T-helper 1 cell treated with Interleukin-12 subunit alpha and Interleukin-12 subunit beta and Interleukin-4 antibody, amounts not matched to agents 30 ng/mL and 1 ng/mL, for 36 hours (primary cell): ENCODE data around the gene TDRD3. TPM values are rescaled to one million over a fixed set of nuclear protein-coding genes. Genes with fewer than 3 reads are reported as not detected.
"Not testable (repeated sequence)": the region's sequence is repeated elsewhere in the genome, so short reads cannot be mapped to it uniquely, and the experiment has no call there.

Experiments
- intact Hi-C: fragments of 100-400 bp; cut with micrococcal nuclease; formaldehyde crosslinking; loops from one replicate; pipeline ENCODE4 v1.15.1; 2024
- total RNA-seq: library from RNA; stranded (reverse); gene quantifications from 2 replicates; pipeline ENCODE4 v1.2.3, GENCODE V29; 2022

TDRD3 gene
- 18.3 and 22.6 TPM in 2 replicates for total RNA-seq

DNA sequence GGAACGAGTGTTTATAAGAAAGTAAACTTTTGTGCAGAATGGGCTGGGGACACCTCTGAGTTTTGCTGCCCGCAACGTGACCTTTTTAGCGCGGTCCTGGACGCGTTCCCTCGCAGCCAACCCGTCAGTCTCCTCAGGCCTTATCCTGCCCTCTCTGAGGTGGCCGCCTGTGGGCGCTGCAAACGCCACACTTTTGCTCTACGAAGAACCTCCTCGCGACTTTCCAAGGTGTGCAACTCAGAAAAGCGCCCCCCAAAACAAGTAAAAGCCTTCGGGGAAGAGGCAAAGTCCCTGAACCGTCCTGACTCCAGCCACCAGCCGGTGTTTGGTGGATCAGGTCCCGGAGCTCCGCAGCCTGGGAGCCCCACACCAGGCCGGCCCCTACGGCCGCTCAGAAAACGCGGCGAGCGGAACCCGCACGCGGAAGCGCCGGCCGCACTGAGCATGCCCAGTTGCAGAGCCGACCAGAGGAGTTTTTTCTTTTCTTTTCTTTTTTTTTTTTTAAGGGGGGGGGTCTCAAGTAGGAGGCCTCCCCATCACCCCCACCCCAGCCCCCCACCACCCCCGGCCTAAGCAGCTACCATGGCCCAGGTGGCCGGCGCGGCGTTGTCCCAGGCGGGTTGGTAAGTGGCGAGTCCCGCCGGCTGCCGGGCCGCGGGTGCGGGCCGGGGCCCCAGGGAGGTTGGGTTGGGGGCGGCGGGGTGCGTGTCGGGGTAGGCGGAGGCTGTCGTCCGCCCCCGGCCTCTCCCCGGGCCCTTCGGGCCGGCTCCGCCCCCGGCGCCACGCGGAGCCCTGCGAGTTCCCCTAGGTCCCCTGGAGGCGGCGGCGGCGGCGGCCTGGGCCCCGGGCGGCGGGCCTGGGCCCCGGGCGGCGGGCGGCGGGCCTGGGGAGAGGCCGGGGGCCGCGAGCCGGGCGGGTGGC is at the start of gene TDRD3:
Gene TDRD3, plus strand, starts transcription at position 438 of the 921 bp plus-strand sequence. Its CDS starts 145 bp downstream, at position 583.
- intact Hi-C loops, result loop anchor here (1.0 to 2.0 kb wide), 4 partner anchors 34 to 1006 kb away; no protein-coding TSS in a partner anchor

DNA sequence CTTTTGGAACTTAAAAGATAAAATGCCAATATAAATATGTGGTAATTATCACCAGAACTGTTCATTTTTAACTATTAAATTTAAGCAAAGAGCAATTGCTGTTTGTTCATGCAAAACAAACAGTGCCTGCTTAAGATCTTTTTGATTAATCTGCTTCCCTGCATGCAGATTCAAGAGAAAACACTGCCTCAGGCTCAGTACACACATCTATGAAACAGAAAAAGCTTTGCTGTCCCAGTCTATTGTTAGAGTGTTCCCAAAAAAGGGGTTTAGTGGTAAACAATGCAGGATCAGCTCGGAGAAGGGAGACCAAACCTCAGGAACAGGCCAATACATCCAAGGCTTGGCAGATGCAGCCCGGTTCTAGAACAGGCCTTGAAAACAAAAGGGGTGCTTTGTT is 49.3 kb upstream of the TDRD3 start:
- intact Hi-C loops, result no loop called here

DNA sequence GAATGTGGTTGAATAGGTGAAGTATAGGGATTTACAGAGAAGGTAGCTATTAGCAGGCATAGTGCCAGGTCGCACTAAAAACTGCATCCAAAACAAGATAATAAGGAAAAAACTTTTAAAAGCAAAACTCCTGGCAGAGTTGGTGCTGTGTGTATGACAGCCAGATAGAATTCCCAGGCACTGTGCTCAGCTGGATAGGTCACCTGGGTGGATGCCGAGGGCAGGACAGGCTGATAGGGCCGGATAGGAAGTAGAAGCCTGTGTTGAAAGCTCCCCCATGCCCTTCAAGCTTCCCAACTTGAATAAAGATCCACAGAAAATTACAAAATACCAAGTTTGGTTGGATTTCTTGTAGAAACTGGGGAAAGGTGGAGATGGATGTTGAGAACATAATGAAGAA is 48.9 kb upstream of the TDRD3 start:
- intact Hi-C loops, result no loop called here

DNA sequence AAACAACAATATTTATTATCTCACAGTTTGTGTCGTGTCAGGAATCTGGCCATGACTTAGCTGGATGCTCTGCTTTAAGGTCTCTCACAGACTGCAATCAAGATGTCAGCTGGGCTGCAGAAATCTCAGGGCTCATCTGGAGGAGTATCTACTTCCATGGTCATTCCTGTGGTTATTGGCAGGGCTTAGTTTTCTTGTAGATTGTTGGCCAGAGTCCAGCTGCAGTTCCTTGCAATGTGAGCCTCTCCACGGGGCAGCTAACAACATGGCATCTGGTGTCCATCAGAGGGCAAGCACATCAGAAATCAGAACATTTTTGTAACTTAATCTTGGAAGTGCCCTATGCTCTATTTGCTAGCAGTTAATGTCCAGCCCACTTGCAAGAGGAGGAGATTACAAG is 45.7 kb upstream of the TDRD3 start:
- intact Hi-C loops, result no loop called here

DNA sequence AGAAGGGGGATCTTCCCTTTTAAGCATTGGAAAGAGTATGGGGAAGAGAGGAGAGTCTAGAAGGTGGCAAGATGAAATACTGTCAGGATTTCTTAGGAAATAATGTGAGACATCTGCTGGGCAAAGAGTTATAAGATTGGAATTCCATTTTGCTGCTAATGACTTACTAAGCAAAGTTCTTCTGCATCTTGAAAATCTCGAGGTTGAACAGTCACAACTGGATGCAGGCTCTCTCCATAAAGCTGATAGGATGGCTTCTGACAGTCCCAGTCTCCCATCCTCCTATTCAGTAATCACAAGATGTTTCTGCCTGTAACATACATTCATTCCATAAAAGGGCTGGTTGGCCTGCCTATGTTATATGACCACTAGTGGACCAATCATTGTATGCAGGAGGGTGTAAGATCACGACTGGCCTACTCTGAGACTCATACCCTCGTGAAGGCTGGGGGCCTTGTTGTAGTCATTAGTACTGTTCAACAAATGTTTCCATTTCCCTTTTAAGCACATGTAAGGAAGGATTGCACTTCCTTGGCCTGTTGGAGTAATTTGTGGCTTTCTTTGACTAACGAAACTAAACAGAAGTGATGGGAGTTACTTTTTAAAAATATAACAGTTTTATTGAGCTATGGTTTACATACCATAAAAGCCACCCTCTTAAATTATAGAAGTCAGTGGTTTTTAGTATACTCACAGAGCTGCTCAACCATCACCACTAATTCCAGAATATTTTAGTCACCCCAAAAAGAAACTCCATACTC is 45.0 kb upstream of the TDRD3 start:
- intact Hi-C loops, result no loop called here

DNA sequence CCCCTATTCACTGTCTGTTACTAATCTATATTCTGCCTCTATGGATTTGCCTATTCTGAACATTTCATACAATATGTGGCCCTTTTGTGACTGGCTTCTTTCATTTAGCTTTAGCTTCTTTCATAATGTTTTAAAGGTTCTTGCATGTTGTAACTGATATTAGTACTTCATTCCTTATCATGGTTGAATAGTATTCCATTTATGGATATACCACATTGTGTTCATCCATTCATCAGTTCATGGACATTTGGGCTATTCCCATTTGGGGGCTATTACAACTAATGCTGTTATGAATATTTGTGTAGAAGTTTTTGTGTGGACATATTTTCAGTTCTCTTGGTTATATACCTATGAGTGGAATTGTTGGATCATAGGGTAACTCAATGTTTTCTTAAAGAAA is 44.4 kb upstream of the TDRD3 start:
- intact Hi-C loops, result no loop called here

DNA sequence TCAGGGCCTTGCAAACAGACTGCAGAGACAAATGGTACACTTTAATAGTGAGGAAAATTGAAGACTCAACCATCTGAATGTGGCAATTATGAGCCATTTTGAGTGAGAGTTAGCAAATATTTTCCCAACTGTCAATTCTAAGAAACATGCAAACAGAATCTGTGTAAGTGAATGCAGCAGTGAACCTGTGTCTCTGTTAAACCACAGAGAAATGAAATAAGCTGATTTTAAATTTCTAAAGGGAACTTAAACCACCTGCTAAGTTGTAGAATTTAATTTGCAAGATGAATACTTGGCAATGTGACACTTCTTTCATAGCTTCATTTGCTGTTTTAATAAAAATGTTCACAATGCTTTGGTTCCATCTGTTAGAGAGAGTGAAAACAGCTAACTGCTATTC is 42.0 kb upstream of the TDRD3 start:
- intact Hi-C loops, result no loop called here

DNA sequence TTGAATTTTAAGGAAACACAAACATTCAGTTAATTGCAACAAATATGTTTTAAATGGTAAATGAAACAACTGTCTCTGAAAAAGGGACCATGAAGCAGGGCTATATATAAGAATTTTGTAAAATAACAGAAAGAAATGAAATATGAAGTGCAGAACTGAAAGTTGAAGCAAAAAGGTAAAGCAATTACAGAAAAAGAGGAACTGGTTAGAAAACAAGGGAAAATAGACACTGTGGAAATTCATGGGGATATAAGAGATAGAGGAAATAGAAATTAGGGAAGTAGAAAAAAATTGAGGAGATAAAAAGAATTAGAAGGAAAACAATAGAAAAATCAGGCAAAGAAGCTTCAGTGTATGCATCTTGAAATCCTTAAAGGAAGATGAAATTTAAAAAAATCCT is 40.0 kb upstream of the TDRD3 start:
- intact Hi-C loops, result no loop called here

DNA sequence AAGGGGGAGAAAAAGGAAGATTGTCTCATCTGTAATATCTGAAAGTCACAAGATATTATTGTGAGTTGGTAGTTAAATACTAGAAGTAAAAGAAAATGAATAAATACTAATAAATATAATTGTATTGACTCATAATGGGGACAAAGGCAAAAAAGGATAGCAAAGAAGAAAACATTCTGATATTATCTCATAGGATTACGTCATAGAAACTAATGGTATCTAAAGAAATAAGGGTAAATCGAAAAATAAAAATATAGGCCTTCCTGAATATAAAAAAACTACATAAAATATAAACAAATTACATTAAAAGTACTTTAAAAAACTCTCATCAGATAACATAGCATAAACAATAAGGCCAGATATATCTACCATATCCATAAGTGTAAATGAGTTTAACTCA is 38.6 kb upstream of the TDRD3 start:
- intact Hi-C loops, result no loop called here

DNA sequence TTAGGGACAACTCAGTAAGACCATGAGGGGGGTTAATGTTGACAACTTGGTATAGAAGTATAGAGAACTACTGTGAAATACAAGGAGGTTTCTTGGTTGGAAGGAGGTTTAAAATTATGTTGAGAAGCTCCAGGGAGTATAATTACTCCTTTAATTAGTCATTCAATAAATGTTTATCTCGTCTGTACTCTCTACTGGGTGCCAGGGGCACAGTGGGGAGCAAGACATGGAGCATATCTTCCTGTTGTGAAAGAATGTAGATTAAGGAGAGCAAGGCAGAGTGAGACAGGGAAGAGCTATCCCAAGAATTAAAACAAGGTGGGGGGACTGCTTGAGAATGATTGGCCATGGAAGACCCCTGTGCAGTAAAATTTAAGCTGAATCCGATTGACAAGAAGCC is 33.7 kb upstream of the TDRD3 start:
- intact Hi-C loops, result no loop called here

DNA sequence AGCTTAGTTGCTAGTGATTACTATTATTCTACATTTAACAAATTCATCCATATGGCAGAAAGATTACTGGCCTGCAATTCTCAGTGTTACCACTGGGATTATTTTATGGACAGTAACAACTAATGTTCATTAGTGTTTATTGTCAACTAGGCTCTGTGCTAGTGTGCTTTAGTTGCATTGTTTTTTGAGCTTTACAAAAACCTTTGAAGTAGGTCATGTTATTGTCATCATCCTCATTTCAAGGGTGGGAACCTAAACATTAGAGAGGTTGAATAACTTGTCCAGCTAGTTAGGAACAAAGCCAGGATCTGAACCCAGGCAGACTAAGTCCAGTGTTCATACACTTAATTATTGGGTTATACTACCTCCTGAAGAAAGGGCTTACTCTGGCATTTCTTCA is 27.8 kb upstream of the TDRD3 start:
- intact Hi-C loops, result no loop called here

DNA sequence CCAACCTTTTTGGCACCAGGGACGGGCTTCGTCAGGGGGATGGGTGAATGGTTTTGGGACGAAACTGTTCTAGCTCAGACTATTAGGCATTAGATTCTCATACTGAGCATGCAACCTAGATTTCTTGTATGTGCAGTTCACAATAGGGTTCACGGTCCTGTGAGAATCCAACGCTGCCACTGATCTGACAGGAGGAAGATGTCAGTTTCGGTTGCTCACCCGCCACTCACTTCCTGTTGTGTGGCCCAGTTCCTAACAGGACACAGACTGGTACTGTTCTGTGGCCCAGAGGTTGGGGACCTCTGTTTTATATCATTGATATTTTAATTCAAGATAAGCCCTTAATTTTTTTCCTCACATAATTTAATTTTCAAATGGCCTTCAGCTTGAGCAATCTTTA is 26.7 kb upstream of the TDRD3 start:
- intact Hi-C loops, result no loop called here

DNA sequence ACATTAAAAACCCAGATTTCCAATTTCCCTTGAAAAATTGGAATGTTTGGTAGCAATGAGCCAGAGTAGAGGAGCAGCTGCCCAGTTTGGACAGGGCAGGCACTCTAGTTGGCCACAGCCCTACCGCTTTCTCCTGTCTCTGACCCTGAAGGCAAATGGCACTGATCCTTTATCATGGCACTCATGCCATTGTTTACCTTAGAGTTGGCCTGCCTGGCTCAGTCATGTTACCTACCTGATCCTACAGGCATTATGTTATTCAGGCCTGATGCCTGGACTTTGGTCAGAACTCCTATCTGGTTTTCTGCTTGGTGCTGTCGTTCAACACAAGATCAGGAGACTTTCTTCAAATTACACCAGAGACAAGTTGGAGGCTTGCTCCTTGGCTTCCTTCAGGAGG is 24.9 kb upstream of the TDRD3 start:
- intact Hi-C loops, result no loop called here

DNA sequence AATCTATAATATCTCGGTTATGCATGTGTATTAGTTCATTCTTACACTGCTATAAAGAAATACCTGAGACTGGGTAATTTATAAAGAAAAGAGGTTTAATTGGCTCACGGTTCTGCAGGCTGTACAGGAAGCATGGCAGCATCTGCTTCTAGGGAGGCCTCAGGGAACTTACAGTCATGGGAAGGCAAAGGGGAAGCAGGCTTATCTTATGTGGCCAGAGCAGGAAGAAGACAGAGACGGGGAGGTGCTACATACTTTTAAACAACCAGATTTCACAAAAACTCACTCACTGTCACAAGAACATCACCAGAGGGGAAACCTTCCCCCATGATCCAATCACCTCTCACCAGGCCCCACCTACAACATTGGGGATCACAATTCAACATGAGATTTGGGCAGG is 17.7 kb upstream of the TDRD3 start:
- intact Hi-C loops, result not testable (repeated sequence)

DNA sequence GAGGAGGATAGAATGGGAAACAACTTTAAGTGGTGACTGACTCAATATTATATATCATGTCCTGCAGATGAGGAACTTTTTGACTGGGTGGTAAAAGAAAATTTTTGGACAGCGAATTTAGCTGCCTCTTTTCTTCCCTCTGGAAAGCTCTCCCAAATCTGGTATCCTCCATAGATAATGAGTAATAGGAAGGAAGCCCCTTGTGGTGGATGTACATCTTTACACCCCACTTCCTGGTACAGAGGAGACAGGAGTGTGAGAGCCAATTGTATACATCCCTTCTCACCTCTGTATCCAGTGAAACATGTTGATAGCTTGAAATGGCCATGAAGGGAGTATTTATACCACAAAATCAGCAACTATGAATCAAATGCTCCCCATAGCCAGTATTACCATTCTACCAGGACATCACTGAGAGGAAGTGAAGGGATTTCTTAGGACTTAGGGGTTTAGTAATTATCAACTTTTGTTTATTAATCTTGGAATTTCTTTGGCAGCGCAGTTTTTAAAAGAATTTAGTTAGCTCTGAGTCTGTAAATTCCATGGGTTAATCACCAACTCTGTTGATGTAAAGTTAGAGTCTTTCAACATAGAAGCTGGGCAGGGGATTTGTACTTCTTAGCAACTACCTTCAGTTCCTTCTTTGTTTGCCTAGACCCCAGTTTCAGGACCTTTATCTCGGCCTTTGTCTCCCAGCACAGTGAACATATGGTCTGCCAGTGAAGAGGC is 17.0 kb upstream of the TDRD3 start:
- intact Hi-C loops, result no loop called here

DNA sequence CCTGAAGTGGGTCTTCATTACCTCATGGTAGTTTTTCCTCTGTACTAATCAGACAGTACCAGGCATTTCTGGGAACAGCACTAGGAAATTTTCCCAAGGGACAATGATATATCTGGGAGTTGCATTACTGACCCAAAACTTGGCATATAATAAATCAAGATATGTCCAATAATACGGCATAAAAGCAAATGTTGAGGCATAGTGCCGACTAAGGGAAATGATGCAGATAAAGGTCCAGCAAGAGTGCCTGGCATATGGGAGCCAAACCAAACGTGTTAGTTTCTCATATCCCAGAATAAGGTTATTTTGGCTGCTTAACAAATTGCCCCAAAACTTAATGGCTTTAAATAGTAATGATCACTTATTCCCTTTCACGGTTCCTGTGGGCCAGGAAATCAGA is 12.1 kb upstream of the TDRD3 start:
- intact Hi-C loops, result no loop called here

DNA sequence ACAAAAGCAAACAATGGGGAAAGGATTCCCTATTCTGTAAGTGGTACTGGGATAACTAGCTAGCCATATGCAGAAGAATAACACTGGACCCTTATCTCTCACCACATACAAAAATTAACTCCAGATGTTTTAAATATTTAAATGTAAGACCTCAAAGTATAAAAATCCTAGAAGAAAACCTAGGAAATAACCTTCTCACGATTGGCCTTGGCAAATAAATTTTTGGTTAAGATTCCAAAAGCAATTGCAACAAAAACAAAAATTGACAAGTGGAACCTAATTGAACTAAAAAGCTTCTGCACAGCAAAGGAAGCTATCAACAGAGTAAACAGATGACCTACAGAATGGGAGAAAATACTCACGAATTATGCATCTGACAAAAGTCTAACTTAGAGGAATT is 10.8 kb upstream of the TDRD3 start:
- intact Hi-C loops, result no loop called here

DNA sequence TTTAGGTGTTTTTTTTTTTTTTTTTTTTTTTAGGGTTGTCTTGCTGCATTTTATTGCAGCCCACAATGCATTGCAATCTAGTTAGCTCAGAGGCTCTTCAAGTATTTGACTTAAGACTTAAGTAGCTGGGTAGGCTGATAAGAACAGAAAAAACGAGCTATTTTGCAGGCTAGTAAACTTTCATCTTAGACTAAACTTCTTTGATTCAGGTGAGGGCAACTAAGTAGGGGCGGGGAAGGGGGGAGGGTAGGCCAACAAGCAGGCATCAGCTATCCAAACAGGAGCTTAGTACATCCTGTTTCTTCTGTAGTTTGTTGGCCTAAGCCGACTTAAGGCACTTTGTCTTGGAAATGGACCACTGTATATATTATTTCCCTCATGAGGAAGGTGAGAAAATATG is 4.9 kb upstream of the TDRD3 start:
- intact Hi-C loops, result no loop called here

DNA sequence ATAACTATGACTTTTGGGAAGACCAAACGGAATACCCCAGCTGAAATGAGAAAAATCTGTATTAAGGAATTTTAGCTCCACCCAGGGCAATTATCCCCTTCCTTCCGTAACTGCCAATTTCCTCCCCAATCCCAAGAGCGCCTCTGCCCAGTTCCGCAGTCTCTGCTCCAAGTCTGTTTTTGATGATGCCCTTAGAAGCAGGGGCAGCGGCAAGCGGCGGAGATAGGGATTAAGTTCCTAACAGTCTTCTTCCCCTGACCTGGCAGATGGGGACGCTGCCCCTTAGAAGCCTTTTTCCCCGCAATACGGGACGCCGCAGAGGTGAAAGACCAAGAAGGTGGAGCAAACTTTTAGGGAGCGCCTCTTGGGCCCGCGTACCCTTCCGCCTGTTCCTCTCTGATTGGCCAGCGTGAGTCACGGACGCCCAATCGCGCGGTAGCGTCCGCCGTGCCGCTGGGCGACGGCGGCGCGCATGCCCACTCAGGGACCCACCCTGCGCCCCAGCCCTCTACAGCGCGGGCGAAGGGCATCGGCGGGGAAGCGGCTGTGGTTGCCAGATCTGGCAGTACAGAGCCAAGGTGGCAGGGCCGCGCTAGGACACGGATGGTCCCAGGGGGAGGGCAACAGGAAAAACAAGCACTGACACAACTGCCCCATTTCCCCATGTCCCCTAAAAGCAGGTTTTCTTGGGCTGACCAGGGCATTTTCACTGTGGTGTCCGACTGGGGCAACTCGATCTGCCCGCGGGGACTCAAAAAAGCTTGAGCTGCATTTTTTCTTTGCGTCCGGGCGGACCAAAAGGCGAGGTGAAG is 843 bp upstream of the TDRD3 start:
- intact Hi-C loops, result loop anchor here (1.0 to 2.0 kb wide), 4 partner anchors 35 to 1005 kb away; no protein-coding TSS in a partner anchor

DNA sequence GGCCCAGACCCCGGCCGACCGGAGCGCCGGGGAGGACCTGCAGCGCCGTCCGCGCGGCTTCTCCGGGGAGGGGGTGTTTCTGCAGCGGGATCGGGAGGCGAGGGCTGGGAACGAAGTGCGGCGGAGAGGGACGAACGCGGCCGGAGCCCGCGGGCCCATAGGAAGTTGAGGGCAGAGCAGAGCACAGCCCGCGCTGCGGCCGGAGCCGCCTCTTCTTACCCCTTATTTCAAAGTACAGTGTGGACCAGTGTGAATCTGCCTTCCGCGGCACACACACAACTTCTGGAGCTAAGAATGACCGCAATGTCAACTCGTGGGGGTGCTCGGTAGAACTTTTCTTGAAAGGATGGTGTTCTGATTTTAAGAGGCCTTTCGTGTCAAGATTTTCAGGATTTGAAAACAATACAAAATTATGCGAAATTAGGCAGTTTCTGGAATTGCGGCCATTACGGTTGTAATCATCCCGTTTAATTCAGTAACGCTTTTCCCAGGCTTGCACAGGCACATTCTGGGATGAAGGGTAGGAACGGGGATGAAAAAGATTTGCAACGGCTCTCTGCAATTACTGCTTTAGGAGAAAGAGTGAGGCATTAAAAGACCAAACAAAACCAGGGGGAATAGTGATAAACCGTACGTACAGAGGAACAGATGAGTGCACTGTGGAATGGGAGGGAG is 821 bp downstream of the TDRD3 start:
- intact Hi-C loops, result loop anchor here (2.0 kb wide), 1 partner anchor 379 kb away; no protein-coding TSS in a partner anchor
